SK-N-SH treated with all-trans-retinoic acid at 6 μM for 48 hours (cell line): Measurements from ENCODE around the gene B3GAT1.

Source experiments
- ARNTL ChIP-seq: fragments of 450-650 bp; formaldehyde crosslinking; IDR thresholded peaks from 2 replicates; pipeline ENCODE4 v1.5.0; 2020; ENCODE audit warnings: low read depth, mild to moderate bottlenecking, moderate library complexity, borderline replicate concordance
- CREB5 ChIP-seq: fragments of 250-450 bp; sonication (Bioruptor Pico); IDR thresholded peaks from 2 replicates; pipeline ENCODE4 v1.5.1; 2020; ENCODE audit warnings: low read depth, mild to moderate bottlenecking, moderate library complexity
- CSRNP3 ChIP-seq: fragments of 250-450 bp; sonication (Bioruptor Pico); IDR thresholded peaks from 2 replicates; pipeline ENCODE4 v1.5.1; 2021; ENCODE audit warnings: mild to moderate bottlenecking, moderate library complexity
- GLIS3 ChIP-seq: fragments of 250-450 bp; sonication (Bioruptor Pico); IDR thresholded peaks from 2 replicates; pipeline ENCODE4 v1.5.0; 2020; ENCODE audit warnings: mild to moderate bottlenecking, moderate library complexity
- ISL1 ChIP-seq: fragments of 250-450 bp; sonication (Bioruptor Pico); IDR thresholded peaks from 2 replicates; pipeline ENCODE4 v2.1.2; 2022; ENCODE audit warnings: mild to moderate bottlenecking, moderate library complexity
- OSR1 ChIP-seq: fragments of 250-450 bp; sonication (Bioruptor Pico); IDR thresholded peaks from 2 replicates; pipeline ENCODE4 v1.8.0; 2022; ENCODE audit warnings: moderate library complexity, mild to moderate bottlenecking, inconsistent platforms
- RARB ChIP-seq: fragments of 250-450 bp; sonication (Bioruptor Pico); IDR thresholded peaks from 2 replicates; pipeline ENCODE4 v1.8.0; 2021; ENCODE audit warnings: mild to moderate bottlenecking, moderate library complexity
- TSHZ2 ChIP-seq: fragments of 250-450 bp; sonication (Bioruptor Pico); IDR thresholded peaks from 2 replicates; pipeline ENCODE4 v1.5.0; 2020; ENCODE audit warnings: mild to moderate bottlenecking, moderate library complexity
- ZFP3 ChIP-seq: fragments of 250-450 bp; sonication (Bioruptor Pico); IDR thresholded peaks from 2 replicates; pipeline ENCODE4 v1.5.0; 2020; ENCODE audit warnings: mild to moderate bottlenecking, moderate library complexity
- ZFP30 ChIP-seq: fragments of 450-650 bp; formaldehyde crosslinking; IDR thresholded peaks from 2 replicates; pipeline ENCODE4 v1.5.0; 2022; ENCODE audit warnings: mild to moderate bottlenecking, moderate library complexity
- ZNF8 ChIP-seq: fragments of 450-650 bp; formaldehyde crosslinking; IDR thresholded peaks from 2 replicates; pipeline ENCODE4 v1.5.0; 2020; ENCODE audit warnings: mild to moderate bottlenecking, moderate library complexity

GRCh38 chr11:134333946-134334345, 78.1 kb downstream of the B3GAT1 start:
- no peak for TF ChIP-seq ZFP3 (CRISPR knock-in tag)
- no peak for TF ChIP-seq RARB (CRISPR knock-in tag)
- TF ChIP-seq ZFP30 (CRISPR knock-in tag), result no peak
- TF ChIP-seq CREB5 (CRISPR knock-in tag), result no peak
- no peak for TF ChIP-seq ARNTL
- TF ChIP-seq GLIS3 (CRISPR knock-in tag), result no peak
- TF ChIP-seq TSHZ2, result no peak
- no peak for TF ChIP-seq ZNF8 (CRISPR knock-in tag)
- no peak for TF ChIP-seq OSR1
- TF ChIP-seq CSRNP3 (CRISPR knock-in tag), result no peak
- no peak for TF ChIP-seq ISL1 (CRISPR knock-in tag)
